ENCODE results near the gene NME7.
"Not testable (repeated sequence)": the region's sequence is repeated elsewhere in the genome, so short reads cannot be mapped to it uniquely, and the experiment has no call there.

The NME7 gene, protein sequence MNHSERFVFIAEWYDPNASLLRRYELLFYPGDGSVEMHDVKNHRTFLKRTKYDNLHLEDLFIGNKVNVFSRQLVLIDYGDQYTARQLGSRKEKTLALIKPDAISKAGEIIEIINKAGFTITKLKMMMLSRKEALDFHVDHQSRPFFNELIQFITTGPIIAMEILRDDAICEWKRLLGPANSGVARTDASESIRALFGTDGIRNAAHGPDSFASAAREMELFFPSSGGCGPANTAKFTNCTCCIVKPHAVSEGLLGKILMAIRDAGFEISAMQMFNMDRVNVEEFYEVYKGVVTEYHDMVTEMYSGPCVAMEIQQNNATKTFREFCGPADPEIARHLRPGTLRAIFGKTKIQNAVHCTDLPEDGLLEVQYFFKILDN

DNA sequence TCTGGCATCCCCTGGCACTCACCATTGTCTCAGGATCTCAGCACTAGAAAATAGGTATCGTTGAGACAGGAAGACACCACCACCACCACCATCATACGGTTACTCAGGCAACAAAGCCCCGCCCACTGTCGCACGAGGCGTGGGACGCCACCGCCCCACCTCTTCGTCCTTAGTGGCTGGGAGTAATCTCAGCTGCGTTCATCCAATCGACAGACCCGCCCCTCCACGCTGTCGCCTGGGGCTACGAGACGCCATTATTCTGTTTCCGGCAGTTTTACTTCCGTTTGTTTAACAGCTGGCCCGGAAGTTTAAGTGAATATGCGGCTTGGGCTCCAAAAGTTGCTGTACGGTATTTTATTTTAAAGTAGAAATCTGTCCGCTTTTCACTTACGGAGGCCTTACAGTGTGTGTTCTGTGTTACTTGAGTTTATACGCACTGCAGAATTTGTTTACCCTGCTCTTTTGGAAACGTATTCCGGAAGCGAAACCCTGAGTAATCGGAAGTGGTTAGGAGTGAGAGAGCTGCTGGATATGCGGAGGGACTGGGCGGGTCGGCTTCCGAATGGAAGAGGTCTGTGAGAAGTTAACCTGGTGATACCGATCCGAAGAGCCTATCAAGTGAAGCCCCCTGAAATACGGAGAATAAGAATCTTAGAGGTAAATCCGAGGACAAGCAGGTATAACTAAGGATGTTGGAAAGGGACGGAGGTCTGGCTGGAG is at the start of gene NME7, which contains the start of gene BLZF1:
NME7 (minus strand) TSS at position 112 of the 720 bp plus-strand sequence; CDS start at position 25, 87 bp downstream.
BLZF1 (plus strand) TSS at position 510 of the 720 bp plus-strand sequence. CDS start 1,328 bp downstream, outside the sequence.
- peak; percentile 94 for DNase-seq (ENCODE audit: low spot score)

DNA sequence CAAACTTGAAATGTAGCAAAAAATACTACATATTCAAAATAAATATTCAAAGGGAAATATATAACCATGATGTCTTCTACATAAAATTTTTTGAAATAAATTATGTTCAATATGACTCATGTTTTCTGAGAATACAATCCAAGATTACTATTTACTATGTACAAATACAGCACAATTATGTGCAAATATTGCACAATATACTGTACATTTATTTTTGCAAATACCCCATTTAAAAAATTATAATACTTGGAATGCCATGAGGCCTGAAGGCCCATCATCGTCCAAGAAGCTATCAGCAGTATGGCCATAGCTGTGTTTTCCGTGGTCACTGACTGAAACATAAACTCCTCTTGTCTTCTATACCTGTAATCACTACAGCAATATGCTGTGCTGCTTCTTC is 47.4 kb upstream of the NME7 start:
- no peak for DNase-seq (ENCODE audit: low spot score)

- not testable (repeated sequence) for DNase-seq (ENCODE audit: low spot score)
These were observed 40.7 kb upstream of the NME7 start for GRCh38 chr1:169408340-169408739.

DNA sequence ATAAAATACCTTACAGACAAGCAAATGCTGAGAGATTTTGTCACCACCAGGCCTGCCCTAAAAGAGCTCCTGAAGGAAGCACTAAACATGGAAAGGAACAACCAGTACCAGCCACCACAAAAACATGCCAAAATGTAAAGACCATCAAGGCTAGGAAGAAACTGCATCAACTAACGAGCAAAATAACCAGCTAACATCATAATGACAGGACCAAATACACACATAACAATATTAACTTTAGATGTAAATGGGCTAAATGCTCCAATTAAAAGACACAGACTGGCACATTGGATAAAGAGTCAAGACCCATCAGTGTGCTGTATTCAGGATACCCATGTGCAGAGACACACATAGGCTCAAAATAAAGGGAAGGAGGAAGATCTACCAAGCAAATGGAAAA is 35.0 kb upstream of the NME7 start:
- not testable (repeated sequence) for DNase-seq (ENCODE audit: low spot score)

- DNase-seq (ENCODE audit: low spot score), result no peak
These were observed 28.4 kb upstream of the NME7 start for GRCh38 chr1:169395955-169396354.

- no peak for DNase-seq (ENCODE audit: low spot score)
These were observed 24.8 kb upstream of the NME7 start for GRCh38 chr1:169392406-169392805.

DNA sequence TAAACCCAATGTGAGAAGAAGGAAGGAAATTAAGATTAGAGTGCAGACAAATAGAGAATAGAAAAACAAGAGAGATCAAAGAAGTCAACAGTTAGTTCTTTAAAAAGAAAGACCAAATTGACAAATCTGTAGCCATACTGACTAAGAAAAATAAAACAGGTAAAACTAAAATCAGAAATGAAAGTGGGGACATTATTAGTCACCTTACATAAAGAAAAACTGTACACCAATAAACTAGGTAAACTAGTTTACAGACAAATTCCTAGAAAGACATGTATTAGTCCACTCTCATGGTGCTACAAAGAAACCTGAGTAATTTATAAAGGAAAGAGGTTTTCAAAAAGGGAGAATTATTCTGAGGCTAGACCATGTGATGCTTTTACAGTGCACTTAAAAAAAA is 22.7 kb upstream of the NME7 start:
- DNase-seq (ENCODE audit: low spot score), result no peak

DNA sequence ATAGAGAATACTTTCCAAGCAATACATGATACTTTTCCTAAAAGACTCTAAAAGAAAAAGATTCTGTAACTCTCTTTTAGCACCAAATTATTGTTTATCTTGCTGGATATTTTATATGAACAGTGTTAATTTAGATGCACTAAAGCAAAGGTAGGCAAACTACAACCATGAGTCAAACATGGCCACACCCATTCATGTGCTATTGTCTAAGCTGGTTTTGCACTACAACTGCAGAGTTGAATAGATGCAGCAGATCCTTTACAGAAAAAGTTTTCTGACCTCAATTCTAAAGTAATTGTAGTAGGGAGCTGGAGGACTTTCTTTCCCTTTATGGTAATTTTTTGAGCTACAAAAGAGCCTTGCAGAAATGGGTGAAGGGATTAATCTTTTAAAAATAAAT is 19.8 kb upstream of the NME7 start:
- no peak for DNase-seq (ENCODE audit: low spot score)

DNA sequence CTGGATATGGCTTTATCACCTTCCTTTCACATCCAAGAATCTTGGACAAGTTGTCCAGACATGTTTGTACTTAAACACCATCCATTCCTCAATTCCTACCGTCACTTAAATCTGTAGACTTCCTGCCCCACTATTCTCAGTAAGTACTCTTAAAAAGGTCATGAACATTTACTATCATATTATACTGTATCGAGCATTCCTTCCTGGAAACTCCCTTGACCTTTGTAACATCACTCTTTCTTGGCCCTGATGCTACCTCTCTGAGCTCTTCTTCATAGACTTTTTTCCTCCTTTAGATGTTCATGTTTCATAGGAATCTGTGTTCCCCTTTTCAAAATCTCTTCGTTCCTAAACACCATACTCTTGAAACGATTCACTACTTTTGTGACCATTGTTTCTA is 15.9 kb upstream of the NME7 start:
- no peak for DNase-seq (ENCODE audit: low spot score)

DNA sequence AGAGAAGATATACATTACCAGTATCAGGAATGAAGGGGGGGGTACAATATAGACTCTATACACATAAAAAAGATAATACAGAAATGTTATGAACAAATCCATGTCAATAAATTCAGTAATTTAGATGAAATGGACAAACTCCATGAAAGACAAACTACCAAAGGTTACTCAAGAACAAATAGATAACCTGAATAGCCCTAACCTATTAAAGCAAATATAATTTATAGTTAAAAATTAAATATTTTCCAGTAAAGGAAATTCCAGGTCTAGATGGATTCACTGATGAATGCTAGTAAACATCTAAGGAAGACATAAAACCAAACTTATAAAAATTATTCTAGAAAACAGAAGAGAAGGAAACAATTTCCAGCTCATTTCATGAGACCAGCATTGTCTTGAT is 13.6 kb upstream of the NME7 start:
- DNase-seq (ENCODE audit: low spot score), result no peak

DNA sequence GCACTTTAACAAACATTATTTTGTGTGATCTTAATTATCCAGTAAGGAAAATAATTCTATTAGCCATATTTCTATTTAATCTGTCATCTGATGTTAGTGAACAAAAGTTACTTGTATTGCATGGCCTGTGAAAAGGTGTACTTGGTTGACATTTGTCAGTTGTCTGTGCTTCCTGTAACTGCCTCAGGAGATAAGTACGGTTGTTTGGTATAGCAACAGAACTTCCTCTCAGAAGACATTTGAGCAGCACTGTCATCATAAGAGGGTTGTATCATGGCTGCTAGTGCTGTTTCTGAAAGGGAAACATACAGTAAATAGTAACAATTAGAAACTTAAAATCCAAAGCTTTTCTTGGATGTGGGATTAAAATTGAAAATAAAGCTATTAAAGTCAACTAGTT is 3.8 kb upstream of the NME7 start:
- no peak for DNase-seq (ENCODE audit: low spot score)

- peak; percentile 10 for DNase-seq (ENCODE audit: low spot score)
These were observed 791 bp upstream of the NME7 start for GRCh38 chr1:169368406-169368769.

DNA sequence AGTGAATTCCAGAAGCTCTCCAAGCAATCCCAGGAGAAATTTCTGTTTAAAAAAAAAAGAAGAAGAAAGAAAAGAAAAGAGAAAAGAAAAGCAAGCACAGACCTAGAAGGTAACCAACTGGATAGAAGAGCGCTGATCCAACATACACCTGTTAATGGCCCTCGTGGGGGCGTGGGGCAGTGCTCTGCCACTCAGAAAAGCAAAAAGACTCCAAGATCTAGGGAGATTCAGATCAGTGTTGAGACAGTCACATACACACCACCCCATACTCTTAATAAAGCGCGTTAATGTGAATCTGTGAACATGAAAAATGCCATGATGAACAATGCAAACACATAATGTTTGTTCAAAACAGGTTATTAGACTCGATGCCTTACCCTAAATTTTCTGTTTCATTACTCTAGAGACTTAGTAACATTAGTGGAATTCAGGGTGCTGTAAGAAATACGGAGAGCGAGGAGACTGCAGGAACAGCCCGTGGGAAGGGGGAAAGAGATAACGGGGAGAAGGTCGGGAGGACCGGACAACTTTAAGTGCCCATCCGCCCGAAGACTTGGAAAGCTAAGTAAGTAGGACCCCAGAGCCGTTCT is 406 bp downstream of the NME7 start:
- DNase-seq (ENCODE audit: low spot score), result no peak

DNA sequence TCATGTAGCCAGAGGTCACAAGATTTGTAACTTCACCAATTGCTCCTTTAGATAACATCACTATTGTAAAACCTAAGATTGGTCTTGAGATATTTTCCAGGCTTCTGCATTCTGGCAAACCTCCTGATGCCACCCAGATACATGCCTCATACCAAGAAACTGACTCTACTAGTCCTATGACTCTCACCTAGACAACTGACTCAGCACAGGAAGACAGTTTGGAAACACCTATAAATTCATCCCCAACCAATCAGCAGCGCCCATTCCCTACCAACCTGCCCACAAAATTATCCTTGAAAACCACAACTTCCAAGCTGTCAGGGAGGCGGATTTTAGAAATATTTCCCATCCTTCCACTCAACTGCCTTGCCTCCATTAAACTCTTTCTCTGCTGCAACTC is 2.6 kb downstream of the NME7 start:
- no peak for DNase-seq (ENCODE audit: low spot score)

GRCh38 chr1:169363046-169363730 is 4.4 kb downstream of the NME7 start:
- no peak for DNase-seq (ENCODE audit: low spot score)

GRCh38 chr1:169361281-169361680 is 6.3 kb downstream of the NME7 start:
- no peak for DNase-seq (ENCODE audit: low spot score)

DNA sequence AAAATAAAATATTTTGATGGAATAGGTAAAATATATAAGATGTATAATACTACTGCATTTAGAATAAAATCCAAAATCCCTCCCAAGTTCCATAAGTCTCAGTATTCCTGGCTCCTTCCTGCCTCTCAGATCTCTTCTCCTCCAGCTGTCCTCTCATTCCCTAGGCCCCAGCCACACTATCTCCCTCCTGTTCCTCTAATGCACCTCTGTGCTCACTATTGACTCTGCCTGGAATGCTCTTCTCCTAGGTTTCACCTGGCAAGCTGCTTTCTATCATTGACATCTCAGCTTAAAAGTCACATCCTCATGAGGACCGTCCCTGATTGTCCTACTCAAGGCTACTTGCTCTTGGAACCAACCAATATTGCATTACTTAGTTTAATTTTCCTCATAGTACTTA is 7.2 kb downstream of the NME7 start:
- no peak for DNase-seq (ENCODE audit: low spot score)

GRCh38 chr1:169348383-169349036 is 19.1 kb downstream of the NME7 start:
- DNase-seq (ENCODE audit: low spot score), result peak; percentile 21

DNA sequence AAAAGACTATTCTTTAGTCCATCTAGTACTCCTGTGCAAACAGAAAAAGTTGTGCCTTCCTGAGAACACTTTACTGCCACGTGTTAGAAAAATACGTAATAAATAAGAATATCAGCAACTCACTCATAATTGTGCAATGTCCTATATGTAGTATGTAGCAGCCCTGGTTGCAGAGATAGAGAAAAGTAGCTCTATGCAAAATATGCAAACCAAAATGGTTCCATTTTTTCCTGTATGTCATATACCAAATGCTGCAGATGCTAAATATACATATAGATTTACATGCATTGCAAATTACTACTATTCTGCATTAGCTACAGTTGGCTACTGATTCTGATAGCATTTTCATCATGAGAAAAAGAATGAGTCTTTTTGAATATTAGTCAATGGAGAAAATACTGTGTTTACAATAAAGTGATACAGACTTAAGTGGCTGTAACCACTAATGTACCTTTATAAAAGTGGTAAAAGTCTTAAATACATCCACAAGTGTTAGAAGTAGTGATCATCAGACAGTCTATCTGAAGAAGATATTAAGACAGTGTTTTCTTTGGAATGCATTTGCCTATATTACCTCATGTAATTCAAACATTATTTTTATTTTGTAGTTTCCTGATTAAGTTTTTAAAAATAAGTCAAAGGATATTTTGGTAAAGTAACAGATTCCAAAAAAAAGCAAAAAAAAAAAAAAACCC is 19.8 kb downstream of the NME7 start:
- no peak for DNase-seq (ENCODE audit: low spot score)

DNA sequence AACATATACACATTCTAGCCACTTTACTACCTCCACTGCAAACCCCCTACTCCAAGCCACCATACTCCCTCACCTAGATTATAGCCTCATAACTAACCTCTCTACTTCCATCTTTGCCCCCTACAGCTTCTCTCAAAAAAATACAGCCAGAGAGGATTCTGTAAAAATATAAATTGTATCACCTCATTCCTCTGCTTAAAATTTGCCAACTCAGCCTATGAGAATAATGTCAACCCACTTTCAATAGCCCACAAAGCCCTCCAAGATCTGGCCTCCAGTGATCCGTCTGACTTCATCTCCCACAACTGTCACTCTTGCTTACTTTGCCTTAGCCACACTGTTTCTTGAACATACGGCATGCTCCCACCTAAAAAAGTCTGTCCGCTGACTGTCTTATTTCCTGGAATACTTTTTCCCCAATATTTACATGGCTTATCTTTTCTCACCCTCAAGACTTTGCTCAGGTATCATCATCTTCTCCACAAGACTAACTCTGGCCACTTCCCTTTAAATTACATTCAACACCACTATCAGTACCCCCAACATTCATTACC is 21.5 kb downstream of the NME7 start:
- no peak for DNase-seq (ENCODE audit: low spot score)

GRCh38 chr1:169345511-169345910 is 22.1 kb downstream of the NME7 start:
- no peak for DNase-seq (ENCODE audit: low spot score)

All from iPS-NIHi11 (cell line).